GM12801 (cell line): ENCODE data around the gene OLFML2A.

Experiments used
- TF ChIP-seq, protein P1 (sequence below): IDR thresholded peaks from one replicate; pipeline ENCODE4 v1.5.1; 2011; ENCODE audit warnings: control low read depth; ENCODE audit not compliant: insufficient read length; ENCODE audit errors: extremely low read depth

Gene OLFML2A

GRCh38 chr9:124841075-124841821, 64.3 kb downstream of the OLFML2A start:
- TF ChIP-seq, protein P1, sequence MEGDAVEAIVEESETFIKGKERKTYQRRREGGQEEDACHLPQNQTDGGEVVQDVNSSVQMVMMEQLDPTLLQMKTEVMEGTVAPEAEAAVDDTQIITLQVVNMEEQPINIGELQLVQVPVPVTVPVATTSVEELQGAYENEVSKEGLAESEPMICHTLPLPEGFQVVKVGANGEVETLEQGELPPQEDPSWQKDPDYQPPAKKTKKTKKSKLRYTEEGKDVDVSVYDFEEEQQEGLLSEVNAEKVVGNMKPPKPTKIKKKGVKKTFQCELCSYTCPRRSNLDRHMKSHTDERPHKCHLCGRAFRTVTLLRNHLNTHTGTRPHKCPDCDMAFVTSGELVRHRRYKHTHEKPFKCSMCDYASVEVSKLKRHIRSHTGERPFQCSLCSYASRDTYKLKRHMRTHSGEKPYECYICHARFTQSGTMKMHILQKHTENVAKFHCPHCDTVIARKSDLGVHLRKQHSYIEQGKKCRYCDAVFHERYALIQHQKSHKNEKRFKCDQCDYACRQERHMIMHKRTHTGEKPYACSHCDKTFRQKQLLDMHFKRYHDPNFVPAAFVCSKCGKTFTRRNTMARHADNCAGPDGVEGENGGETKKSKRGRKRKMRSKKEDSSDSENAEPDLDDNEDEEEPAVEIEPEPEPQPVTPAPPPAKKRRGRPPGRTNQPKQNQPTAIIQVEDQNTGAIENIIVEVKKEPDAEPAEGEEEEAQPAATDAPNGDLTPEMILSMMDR, result no peak

GRCh38 chr9:124843456-124844034, 66.6 kb downstream of the OLFML2A start:
- TF ChIP-seq, protein P1, result no peak

- TF ChIP-seq, protein P1, result no peak
Observed at GRCh38 chr9:124844291-124844690, 67.4 kb downstream of the OLFML2A start.

GRCh38 chr9:124846969-124847368, 70.0 kb downstream of the OLFML2A start:
- TF ChIP-seq, protein P1, result no peak

DNA sequence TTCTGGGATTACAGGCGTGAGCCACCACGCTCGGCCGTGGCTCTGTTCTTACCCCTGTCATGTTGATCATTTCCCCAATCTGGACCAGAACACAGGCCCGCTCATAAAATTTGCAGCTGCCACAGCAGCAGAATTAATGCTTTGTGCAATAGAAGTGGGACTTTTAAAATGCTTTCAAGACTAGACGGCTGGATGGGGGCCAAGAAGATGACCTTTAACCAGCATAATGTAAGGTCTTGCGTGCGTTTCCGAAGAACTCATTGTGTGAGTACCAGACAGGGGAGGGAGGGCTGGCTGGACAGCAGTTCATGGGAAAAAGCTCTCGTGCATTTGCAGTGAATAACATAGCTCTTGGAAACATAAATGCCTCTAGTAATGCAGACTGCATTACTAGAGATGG, 72.9 kb downstream of the OLFML2A start:
- TF ChIP-seq, protein P1, result no peak

DNA sequence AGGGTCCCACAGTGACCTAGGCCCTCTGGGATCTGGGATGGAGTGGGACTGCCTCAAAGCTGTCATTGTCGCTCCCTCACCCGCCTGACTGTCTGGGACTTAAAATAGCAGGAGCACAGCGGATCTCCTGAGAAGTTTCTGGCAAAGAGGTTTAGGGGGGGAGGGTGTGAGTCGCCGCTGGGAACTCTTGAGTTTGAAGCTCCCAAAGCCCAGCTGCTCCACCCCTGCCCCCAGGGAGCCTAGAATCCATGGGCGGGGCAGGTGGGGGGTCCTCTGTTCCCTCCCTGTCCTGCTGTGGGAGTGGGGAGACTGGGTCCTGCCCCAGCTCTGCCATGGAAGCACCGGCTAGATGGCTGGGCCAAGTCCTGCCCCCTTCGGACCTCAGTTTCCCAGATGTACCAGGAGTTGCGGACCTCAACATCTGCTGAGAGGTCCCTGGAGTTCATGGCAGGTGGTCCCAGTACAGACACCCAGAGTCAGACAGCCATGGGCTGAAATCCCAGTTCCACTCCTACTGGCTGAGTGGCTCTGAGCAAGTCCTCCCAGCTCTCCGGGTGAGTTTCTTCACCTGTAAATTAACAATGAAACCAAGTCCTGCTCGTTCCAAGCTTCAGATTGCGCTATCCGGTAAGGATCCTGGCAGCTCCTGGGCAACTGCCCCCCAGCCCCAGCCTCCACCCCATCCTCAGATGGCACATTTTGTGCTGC, 75.3 kb downstream of the OLFML2A start:
- TF ChIP-seq, protein P1, result no peak

DNA sequence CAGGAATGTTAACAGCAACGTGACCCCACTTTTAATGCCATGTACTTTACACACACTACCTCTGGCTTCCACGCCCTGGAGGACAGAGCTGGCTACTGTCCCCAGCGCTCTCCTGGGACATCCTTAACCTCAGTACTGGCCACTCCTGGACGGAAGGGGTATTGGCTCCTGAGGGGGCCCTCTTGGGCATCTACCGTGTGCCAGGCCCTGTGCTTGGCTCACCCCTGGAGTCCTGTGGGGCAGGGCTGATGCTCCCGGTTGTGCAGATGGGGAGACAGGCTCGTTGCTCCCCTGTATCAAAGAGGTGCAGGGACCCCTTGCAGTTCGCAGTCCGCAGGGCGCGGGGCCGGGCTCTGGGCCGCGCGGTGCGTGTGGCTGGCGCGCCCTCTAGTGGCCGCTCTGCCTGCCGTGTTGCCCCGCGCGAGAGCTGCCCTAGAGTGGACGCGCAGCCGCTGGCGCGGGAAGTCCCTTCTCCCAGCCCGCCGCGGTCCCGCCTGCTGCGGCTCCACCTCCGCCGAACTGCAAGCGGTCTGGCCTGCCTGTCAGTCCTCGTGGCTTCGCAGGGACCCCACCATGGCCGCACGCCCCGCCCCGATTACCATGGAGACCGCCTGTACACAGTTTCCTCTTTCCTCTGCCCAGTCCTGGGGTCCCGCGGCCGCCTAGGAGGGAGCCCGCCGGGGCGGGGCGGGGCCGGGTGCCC, 76.0 kb downstream of the OLFML2A start, which contains the start of gene WDR38:
TSS of gene WDR38 (plus strand) at position 632 of the 703 bp plus-strand sequence. CDS start 72 bp downstream, outside the sequence.
- TF ChIP-seq, protein P1, result no peak
